Measurements from ENCODE around the gene HSPA2.
"Not testable (repeated sequence)": the region's sequence is repeated elsewhere in the genome, so short reads cannot be mapped to it uniquely, and the experiment has no call there.

HSPA2 gene

DNA sequence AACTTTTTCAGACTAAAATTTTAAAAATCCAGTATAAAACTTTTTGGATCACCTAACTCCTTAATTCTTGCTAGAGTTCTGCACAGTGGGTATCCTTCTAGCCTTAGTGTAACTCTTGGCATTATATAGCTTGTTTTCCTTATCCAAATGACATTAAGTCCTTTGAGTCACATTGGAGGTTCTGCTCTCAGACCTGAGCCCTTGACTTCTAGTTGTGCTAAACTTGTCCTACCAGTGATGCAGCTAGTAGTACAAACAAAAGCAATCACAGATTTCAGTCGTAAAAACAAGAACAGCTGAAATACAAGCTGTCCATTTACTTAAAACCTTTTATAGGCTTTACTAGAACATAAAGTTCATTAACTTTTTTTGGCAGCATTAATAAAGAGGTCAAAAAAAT is 25.5 kb upstream of the HSPA2 start:
- no peak for DNase-seq

DNA sequence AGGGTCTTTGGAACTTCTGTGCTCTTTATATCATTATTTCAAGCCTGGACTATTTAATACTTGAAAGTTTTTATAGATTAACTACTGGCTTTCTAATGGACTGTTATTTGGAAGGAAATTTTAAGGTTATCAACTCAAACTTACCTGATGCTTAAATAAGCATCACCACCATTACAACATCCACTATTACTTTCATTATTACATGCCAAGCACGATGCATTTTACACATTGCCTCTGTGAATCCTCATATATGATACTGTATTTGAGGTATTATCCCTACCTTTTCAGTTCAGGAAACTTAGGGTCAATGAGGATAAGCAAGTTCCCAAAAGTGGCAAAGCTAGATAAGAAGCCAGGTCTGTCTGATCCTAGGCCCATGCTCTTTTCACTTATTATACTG is 23.6 kb upstream of the HSPA2 start:
- DNase-seq, result no peak

DNA sequence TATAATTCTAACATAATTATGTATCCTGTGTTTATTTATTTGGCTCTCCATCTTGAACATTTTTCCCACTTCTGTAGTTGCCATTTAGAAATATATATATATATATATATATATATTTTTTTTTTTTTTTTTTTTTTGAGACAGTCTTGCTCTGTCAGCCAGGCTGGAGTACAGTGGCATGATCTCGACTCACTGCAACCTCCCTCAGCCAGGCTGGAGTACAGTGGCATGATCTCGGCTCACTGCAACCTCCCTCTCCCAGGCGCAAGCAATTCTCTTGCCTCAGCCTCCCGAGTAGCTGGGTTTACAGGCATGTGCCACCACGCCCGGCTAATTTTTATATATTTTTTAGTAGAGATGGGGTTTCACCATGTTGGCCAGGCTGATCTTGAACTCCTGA is 22.9 kb upstream of the HSPA2 start:
- DNase-seq, result not testable (repeated sequence)

DNA sequence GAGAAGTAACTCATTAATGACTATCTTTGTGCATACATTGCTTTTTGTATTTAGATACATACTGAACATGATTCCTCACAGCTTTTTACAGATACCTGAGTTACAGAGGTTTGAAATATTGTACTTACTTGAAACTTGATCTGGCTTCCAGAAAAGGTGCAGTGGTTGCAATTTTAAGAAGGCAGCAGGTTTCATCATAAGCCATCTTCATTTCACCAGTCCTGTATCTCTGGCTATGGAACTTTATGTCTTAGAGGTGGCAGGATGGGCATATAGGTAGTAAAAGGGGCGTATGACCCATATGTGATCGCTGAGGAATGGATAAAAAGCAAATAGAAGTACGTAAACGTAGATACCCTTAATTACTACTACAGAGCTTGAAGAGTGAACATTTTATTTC is 22.3 kb upstream of the HSPA2 start:
- no peak for DNase-seq

DNA sequence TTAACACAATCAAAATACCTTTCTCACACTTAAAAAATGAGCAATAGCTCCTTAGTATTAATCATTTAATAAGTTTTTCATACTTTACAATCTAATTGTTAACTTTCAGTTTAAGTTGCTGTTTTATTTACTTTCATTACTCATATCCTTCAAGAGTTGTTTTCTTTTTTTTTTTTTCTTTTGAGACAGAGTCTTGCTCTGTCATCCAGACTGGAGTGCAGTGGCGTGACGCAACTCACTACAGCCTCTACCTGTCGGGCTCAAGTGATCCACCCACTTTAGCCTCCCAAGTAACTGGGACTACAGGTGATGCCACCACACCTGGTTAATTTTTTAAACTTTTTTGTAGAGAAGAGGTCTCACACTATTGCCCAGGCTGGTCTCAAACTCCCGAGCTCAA is 19.8 kb upstream of the HSPA2 start:
- no peak for DNase-seq

DNA sequence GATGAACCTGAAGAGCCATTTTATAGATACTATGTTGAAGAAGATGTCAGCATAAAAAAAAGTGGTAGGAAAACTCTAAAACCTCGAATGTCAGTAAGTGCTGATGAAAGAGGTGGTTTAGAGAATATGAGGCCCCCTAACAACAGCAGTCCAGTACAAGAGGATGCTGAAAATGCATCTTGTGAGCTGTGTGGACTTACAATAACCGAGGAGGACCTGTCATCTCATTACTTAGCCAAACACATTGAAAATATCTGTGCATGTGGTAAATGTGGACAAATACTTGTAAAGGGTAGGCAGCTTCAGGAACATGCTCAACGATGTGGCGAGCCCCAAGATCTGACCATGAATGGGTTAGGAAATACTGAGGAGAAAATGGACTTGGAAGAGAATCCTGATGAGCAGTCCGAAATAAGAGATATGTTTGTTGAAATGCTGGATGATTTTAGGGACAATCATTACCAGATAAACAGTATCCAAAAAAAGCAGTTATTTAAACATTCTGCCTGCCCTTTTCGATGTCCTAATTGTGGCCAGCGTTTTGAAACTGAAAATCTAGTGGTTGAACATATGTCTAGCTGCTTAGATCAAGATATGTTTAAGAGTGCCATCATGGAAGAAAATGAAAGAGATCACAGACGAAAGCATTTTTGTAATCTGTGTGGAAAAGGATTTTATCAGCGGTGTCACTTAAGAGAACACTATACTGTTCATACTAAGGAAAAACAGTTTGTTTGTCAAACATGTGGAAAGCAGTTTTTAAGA is 17.8 kb upstream of the HSPA2 start:
- DNase-seq, result no peak

DNA sequence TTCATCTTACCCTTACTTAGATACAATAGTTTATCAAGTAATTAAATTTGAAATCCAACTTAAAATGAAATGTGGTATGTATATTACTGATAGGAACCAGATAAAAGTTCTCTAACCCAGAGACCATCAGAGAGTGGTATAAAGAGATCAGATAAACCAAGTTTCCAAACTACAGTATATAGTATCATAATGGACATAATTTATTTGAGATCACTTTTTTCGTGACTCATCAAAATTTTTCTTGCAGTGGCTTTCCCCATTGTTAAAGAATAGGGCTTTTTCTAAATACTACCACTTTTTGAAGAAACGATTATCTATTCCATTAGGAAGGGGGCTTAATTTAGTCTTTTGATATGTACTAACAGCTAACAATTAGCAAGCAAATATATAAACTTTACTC is 15.2 kb upstream of the HSPA2 start:
- DNase-seq, result no peak

DNA sequence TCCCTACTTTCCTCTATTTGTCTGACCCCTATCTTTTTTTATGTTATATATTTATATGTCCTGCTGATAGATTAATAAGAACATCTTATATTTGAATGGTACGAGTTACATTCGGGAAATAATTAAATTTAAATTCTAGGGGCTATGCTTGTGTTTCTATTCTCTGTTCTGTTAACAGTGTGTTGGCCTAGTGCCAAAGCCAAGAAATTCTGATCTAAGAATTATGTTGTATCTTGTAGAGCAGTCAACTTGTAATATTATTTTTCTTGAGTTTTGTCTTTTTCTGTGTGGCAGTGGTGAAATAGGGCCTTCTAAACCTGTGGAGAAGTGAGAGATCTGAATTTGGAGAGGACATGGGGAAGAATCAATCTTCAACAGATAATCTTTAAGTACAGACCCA is 9.0 kb upstream of the HSPA2 start:
- DNase-seq, result no peak

DNA sequence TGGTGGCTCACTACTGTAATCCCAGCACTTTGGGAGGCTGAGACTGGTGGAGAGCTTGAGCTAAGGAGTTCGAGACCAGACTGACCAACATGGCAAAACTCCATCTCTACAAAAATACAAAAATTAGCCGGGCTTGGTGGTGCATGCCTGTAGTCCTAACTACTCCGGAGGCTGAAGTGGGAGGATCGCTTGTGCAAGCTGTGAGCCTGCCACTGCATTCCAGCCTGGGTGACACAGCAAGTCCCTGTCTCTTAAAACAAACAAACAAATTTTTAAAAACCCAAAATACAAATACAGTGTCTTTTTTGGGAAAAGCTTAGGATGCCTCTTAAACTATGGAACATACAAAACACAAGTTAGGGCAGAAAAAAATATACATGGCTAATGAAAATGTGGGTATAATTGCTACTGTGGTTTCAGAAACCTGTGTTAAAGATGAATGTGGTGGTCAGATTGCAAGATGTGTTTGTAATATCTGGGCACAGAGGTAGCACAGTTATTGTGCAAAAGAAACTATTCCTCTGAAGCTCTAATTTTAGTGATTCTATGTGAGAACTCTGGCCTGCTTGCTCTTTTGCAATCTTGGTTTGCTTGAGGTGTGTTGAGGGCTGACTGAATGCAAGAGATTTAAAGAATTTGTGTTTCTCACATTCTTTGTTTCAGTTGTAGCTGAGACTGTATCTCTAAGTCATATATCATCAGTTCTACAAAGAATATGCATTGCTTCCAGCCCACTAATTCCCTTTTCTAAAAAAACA is 3.9 kb upstream of the HSPA2 start:
- DNase-seq, result no peak

DNA sequence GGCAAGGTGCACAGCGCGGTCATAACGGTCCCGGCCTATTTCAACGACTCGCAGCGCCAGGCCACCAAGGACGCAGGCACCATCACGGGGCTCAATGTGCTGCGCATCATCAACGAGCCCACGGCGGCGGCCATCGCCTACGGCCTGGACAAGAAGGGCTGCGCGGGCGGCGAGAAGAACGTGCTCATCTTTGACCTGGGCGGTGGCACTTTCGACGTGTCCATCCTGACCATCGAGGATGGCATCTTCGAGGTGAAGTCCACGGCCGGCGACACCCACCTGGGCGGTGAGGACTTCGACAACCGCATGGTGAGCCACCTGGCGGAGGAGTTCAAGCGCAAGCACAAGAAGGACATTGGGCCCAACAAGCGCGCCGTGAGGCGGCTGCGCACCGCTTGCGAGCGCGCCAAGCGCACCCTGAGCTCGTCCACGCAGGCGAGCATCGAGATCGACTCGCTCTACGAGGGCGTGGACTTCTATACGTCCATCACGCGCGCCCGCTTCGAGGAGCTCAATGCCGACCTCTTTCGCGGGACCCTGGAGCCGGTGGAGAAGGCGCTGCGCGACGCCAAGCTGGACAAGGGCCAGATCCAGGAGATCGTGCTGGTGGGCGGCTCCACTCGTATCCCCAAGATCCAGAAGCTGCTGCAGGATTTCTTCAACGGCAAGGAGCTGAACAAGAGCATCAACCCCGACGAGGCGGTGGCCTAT is 875 bp downstream of the HSPA2 start:
- DNase-seq, result no peak

DNA sequence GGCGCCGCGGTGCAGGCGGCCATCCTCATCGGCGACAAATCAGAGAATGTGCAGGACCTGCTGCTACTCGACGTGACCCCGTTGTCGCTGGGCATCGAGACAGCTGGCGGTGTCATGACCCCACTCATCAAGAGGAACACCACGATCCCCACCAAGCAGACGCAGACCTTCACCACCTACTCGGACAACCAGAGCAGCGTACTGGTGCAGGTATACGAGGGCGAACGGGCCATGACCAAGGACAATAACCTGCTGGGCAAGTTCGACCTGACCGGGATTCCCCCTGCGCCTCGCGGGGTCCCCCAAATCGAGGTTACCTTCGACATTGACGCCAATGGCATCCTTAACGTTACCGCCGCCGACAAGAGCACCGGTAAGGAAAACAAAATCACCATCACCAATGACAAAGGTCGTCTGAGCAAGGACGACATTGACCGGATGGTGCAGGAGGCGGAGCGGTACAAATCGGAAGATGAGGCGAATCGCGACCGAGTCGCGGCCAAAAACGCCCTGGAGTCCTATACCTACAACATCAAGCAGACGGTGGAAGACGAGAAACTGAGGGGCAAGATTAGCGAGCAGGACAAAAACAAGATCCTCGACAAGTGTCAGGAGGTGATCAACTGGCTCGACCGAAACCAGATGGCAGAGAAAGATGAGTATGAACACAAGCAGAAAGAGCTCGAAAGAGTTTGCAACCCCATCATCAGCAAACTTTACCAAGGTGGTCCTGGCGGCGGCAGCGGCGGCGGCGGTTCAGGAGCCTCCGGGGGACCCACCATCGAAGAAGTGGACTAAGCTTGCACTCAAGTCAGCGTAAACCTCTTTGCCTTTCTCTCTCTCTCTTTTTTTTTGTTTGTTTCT is 1.7 kb downstream of the HSPA2 start:
- DNase-seq, result no peak

DNA sequence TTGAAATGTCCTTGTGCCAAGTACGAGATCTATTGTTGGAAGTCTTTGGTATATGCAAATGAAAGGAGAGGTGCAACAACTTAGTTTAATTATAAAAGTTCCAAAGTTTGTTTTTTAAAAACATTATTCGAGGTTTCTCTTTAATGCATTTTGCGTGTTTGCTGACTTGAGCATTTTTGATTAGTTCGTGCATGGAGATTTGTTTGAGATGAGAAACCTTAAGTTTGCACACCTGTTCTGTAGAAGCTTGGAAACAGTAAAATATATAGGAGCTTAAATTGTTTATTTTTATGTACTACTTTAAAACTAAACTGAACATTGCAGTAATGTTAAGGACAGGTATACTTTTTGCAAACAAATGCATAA is 2.3 kb downstream of the HSPA2 start:
- DNase-seq, result no peak

DNA sequence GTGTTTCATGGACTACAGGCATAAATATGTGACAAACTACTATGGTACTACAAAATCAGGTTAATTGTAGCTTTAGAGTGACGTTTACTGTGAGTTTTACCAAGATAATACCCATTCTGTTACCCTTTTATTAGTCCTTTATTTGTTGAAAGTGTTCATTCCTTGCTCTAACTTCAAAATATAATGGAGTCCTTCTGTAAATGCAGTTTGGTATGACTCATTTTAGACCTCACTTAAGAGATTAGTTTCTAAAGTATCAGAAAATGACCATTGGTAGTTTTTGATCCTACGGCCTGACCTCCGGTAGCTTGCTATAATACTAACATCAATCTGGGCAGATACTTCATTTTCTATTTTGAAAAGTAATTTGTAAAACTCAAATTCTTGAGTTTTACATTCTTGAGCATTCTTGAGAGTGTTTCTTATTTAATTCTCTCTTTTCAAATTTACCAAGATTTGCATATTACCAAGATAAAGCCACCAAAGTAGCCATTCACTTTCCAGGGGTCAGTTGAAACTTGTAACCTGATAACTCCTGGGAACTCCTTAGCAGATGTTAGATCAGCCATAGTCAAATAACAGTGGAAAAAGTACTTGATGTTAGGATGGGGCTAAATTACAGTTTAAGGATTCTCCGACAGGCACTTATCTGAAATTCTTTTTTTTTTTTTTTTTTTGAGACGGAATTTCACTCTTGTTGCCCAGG is 4.2 kb downstream of the HSPA2 start:
- DNase-seq, result no peak

DNA sequence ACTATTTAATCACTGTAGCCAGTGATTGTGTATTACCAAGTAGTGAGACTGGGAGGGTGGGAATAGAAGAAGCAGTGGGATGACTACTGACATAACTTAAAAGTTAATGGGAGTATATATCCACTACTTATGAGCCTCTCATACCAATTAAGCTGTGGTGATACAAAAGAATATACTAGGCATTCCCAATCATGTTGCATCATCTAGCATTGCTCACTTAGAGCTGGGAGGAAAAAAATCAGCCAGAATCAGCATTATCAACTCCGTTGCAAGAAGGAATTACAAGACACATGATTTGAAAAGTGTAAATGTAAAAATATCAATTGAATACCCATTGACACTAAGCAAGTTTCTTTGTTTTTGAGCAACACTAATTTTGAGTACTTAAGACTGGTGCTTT is 8.5 kb downstream of the HSPA2 start:
- DNase-seq, result no peak

DNA sequence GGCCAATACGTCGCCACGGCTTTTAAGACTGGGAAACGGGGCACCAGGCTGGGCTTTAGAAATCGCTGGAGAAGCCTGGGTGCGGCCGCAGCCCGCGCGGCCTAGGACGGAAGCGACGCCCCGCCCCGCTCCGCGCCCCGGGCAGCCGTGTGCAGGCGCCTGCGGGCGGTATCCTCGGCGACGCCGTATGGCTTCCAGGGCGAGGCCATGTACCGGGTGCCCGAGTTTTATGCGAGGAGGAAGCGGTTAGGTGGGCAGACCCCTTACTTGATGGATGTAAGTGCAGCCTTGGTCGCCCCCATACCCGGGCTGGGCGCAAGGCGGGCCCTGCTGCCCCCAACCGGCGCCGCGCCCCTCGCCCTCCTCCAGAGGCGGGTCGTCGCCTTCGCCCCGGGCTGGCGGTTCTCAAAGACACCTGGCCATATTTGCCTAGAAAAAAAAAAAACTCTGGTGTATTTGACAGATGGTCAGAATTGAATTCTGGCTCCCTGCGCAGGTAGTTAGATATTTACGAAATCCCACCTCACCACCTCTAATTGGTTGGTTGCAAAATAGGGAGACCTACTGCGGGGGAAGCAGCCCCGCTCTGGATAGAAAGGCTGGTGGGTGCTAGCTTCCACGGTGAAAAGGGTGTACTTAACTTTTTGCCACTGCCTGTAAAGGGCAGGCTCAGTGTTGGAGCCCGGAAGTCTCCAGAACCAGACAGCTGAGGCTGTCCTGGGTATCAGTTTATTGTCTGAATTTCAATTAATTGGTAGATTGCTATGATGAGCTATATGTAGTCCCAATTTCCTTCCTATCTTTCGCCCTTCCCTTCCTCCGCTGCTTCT is 9.5 kb downstream of the HSPA2 start, which contains the start of gene PPP1R36:
Gene PPP1R36 (plus strand): TSS at position 171 of the 830 bp plus-strand sequence. CDS start 37 bp downstream, at position 208.
- no peak for DNase-seq

DNA sequence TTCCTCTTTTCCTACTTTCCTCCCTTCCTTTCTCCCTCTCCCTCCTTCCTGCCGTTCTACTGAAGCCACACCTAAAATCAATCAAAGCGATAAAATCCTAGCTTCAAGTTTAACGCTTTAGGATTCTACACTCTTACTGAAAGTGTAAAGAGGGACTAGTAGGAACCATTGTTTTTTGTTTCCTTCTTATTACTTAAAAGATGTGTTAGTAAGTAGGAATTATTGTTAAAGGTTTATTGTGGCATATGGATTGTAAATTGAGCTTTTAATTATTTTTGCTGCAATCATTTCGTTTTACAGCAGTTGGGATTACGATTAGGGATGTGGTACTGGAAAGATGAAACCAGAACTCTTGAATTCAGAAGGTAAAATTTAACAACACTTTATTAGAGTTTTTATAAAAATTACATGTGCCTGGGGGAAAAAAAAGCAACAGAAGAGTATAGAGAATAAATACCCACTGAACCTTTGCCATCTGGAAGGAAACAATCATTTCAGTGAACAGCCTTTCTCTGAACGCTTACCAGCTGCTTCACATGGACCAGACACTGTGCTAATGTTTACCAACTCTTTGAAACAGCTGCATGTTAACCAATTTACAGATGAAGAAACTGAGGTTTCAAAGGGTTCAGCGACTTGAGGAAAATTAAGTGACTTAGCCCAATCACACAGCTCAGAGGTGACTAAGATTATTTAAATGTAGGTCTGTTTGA is 10.2 kb downstream of the HSPA2 start:
- DNase-seq, result no peak

DNA sequence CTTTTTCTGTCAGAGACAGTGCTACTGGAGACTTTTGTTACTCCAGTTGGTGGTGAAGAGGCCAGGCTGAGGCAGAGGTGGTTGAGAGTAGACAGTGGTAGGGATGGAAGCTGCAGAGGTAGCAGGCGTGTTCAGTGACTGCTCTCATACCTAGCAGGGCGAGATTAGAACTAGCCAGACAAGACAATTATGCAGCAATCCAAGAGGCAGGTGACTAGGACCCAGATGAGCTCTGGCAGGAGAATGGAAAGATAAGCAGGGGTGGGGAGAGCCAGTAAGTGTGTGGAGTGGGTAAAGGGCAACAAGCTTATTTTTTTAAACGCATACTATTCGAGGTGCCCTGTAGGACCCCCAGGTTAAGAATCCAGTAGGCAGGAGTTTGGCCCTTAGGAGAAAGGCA is 14.0 kb downstream of the HSPA2 start:
- no peak for DNase-seq

DNA sequence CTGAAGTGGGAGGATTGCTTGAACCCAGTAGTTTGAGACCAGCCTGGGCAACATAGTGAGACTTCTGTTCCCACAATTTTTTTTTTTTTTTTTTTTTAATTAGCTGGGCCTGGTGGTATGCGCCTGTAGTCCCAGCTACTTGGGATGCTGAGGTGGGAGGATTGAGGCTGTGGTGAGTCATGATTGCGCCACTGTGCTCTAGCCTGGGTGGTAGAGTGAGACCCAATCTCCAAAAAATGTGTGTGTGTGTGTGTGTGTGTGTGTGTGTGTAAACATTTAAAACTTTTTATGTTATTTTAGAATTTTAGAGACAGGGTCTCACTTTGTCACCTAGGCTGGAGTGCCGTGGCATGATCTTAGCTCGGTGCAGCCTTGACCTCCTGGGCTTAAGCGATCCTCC is 16.0 kb downstream of the HSPA2 start:
- no peak for DNase-seq

DNA sequence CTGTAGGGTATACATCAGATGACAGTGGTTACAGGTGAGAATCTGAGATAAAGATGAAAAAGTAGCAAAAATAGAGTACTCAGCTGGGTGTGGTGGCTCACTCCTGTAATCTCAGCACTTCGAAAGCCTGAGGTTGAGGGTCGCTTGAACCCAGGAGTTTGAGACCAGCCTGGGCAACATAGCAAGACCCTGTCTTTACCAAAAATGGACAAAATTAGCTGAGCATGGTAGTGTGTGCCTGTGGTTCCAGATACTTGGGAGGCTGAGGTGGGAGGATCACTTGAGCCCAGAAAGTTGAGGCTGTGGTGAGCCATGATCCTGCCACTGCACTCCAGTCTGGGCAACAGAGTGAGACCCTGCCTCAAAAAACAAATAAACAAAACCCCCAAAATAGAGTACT is 17.7 kb downstream of the HSPA2 start:
- DNase-seq, result not testable (repeated sequence)

DNA sequence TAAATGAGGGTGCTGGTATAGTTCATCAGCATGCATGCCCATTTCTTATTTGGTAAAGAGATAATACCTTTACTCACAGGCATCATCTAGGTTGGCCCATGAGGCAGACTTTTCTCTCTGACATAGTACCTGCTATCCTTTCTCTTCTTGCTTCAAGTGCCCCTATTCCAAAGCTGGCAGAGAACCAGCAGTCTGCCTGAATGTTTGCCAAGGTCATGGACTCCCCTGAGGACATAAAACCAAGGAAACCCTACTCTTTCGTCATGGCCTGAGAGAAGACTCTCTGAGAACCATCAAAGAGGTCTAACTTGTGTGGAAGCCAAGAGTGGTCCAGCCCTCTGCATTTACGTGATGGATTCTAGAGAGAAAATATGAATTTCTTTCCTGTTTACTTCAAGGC is 21.1 kb downstream of the HSPA2 start:
- no peak for DNase-seq

DNA sequence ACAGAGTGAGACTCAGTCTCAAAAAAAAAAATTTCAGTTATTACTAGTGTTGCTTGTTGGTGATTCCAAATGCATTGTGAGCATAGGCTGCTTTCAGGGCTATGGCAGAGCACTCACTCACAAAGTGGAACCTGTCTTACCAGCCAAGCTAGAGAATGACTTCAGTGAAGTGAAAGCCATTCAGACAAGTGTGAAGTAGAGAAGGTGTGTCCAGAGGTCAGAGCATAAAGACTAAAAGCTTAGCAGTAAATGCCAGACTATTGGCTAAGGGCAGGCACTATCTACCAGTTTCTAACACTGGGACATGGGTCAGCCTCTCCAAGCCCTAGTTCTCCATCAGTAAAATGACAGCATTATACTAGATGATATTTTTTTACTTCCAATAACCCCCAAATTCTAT is 21.9 kb downstream of the HSPA2 start:
- no peak for DNase-seq
